KG1 (cell line): Measurements from ENCODE around the gene MOCS2.
"Not testable (repeated sequence)": the region's sequence is repeated elsewhere in the genome, so short reads cannot be mapped to it uniquely, and the experiment has no call there.

Experiments
- DNase-seq: peaks from one replicate; lab custom pipeline; 2025; lab: John Stamatoyannopoulos, UW

MOCS2 gene

GRCh38 chr5:53109443-53110127, at the start of gene MOCS2:
MOCS2 (minus strand) TSS chr5:53109757; CDS start chr5:53107174, 2,583 bp downstream.
- DNase-seq = peak; percentile 54

- DNase-seq = no peak
Measured at GRCh38 chr5:53151713-53152458, 42.3 kb upstream of the MOCS2 start.

GRCh38 chr5:53133020-53133419, 23.5 kb upstream of the MOCS2 start:
- DNase-seq = no peak

- no peak for DNase-seq
Measured at GRCh38 chr5:53130266-53130665, 20.7 kb upstream of the MOCS2 start.

GRCh38 chr5:53128481-53128880, 18.9 kb upstream of the MOCS2 start:
- no peak for DNase-seq

GRCh38 chr5:53127107-53127506, 17.6 kb upstream of the MOCS2 start:
- DNase-seq = no peak

- no peak for DNase-seq
Measured at GRCh38 chr5:53126521-53126920, 17.0 kb upstream of the MOCS2 start.

GRCh38 chr5:53123702-53124101, 14.1 kb upstream of the MOCS2 start:
- DNase-seq = no peak

- DNase-seq = no peak
Measured at GRCh38 chr5:53120165-53120564, 10.6 kb upstream of the MOCS2 start.

- no peak for DNase-seq
Measured at GRCh38 chr5:53118879-53119278, 9.3 kb upstream of the MOCS2 start.

- DNase-seq = no peak
Measured at GRCh38 chr5:53116597-53116996, 7.0 kb upstream of the MOCS2 start.

GRCh38 chr5:53114988-53115387, 5.4 kb upstream of the MOCS2 start:
- no peak for DNase-seq

GRCh38 chr5:53113947-53114346, 4.4 kb upstream of the MOCS2 start:
- no peak for DNase-seq

GRCh38 chr5:53112909-53113308, 3.4 kb upstream of the MOCS2 start:
- DNase-seq = no peak

GRCh38 chr5:53112307-53112706, 2.8 kb upstream of the MOCS2 start:
- DNase-seq = not testable (repeated sequence)

- DNase-seq = no peak
Measured at GRCh38 chr5:53111139-53111538, 1.6 kb upstream of the MOCS2 start.

GRCh38 chr5:53110156-53110555, 599 bp upstream of the MOCS2 start:
- DNase-seq = no peak

GRCh38 chr5:53109056-53109442, 508 bp downstream of the MOCS2 start:
- no peak for DNase-seq

- no peak for DNase-seq
Measured at GRCh38 chr5:53105611-53106300, 3.8 kb downstream of the MOCS2 start.

- no peak for DNase-seq
Measured at GRCh38 chr5:53100606-53101005, 9.0 kb downstream of the MOCS2 start.

- DNase-seq = no peak
Measured at GRCh38 chr5:53099546-53099945, 10.0 kb downstream of the MOCS2 start.

GRCh38 chr5:53095931-53096525, 13.5 kb downstream of the MOCS2 start:
- DNase-seq = peak; percentile 7

- no peak for DNase-seq
Measured at GRCh38 chr5:53095217-53095616, 14.3 kb downstream of the MOCS2 start.
